Endothelial cell of umbilical vein (primary cell): ENCODE results near the gene NFIA. TPM values are rescaled to one million over a fixed set of nuclear protein-coding genes. Genes with fewer than 3 reads are reported as not detected.

Experiments
- BruUV-seq: library from RNA; stranded (reverse); fragments of 400-500 nt; replicated peaks from 2 replicates; lab custom pipeline; 2021; lab: Mats Ljungman, UMichigan
- CTCF ChIA-PET: fragments of 300-600, 350-600 bp; sonication (Branson Sonifier 250); formaldehyde crosslinking; loops from one replicate; lab custom pipeline; 2021; ENCODE audit warnings: antibody characterized with exemption, inconsistent platforms; lab: Charles Lee
- POLR2A ChIA-PET: fragments of 300-600, 350-600 bp; sonication (Branson Sonifier 250); formaldehyde crosslinking; loops from one replicate; lab custom pipeline; 2021; ENCODE audit warnings: antibody characterized with exemption, inconsistent platforms; lab: Charles Lee
- DNase-seq: peaks from one replicate; pipeline ENCODE4 v3.0.0-alpha.2; 2011; ENCODE audit warnings: low read depth, low spot score
- FAIRE-seq: peaks from 2 replicates; lab custom pipeline; 2011; peaks lifted over from hg19 to GRCh38; lab: Jason Lieb, UNC
- H2AFZ ChIP-seq: 2 replicates; pipeline ENCODE4 v1.6.0; 2012; ENCODE audit warnings: low read depth, low read length, control low read depth, inconsistent platforms
- H3K27ac ChIP-seq: 2 replicates; pipeline ENCODE4 v1.5.1; 2011; ENCODE audit warnings: low read depth, mild to moderate bottlenecking, control low read depth, low read length, moderate library complexity; ENCODE audit not compliant: insufficient read depth
- H3K27me3 ChIP-seq, 2 experiments: 2 replicates each; pipeline versions ENCODE4 v1.6.0 to v1.6.1; 2011; ENCODE audit warnings: low read length in 2 of 2, mixed read lengths in 1 of 2; ENCODE audit not compliant: control insufficient read depth in 2 of 2, insufficient read depth in 2 of 2
- H3K36me3 ChIP-seq, 2 experiments: 2 replicates in 1 of 2; 3 replicates in 1 of 2; pipeline ENCODE4 v1.5.1; 2011; ENCODE audit warnings: low read length in 2 of 2, mild to moderate bottlenecking in 1 of 2, moderate library complexity in 1 of 2; ENCODE audit not compliant: control insufficient read depth in 2 of 2, insufficient read depth in 2 of 2; ENCODE audit errors: extremely low read depth in 1 of 2
- H3K4me1 ChIP-seq: 3 replicates; pipeline ENCODE4 v1.5.1; 2011; ENCODE audit warnings: mild to moderate bottlenecking, low read length; ENCODE audit not compliant: control insufficient read depth, insufficient read depth; ENCODE audit errors: extremely low read depth
- H3K4me2 ChIP-seq: 2 replicates; pipeline ENCODE4 v1.6.1; 2011; ENCODE audit warnings: low read length, control low read depth, mixed read lengths; ENCODE audit not compliant: insufficient read depth
- H3K4me3 ChIP-seq, 3 experiments: fragments of 200-600 bp in 1 of 3; sonication (generic), shearing (Covaris generic) in 1 of 3; replicated peaks in 1 of 3; 2 replicates each; pipeline ENCODE4 v1.5.1; 2011 to 2016; ENCODE audit warnings: control low read depth in 3 of 3, low read length in 3 of 3, mild to moderate bottlenecking in 2 of 3, inconsistent platforms in 1 of 3, low read depth in 1 of 3, moderate library complexity in 1 of 3; ENCODE audit not compliant: insufficient read depth in 1 of 3
- H3K79me2 ChIP-seq: 2 replicates; pipeline ENCODE4 v1.6.0; 2012; ENCODE audit warnings: low read length, inconsistent platforms; ENCODE audit not compliant: control insufficient read depth, insufficient read depth
- H3K9ac ChIP-seq: replicated peaks from 2 replicates; pipeline ENCODE3; 2011; ENCODE audit warnings: low read length, control low read depth; ENCODE audit not compliant: insufficient read depth; ENCODE audit errors: extremely low read depth
- H3K9me1 ChIP-seq: replicated peaks from 3 replicates; pipeline ENCODE4 v1.6.0; 2011; ENCODE audit warnings: mild to moderate bottlenecking, low read length; ENCODE audit not compliant: control insufficient read depth, insufficient read depth; ENCODE audit errors: extremely low read depth
- H3K9me3 ChIP-seq: replicated peaks from 2 replicates; pipeline ENCODE4 v1.5.1; 2012; ENCODE audit warnings: low read length, inconsistent platforms; ENCODE audit not compliant: control insufficient read depth, insufficient read depth
- H4K20me1 ChIP-seq: replicated peaks from 2 replicates; pipeline ENCODE3; 2011; ENCODE audit warnings: mild to moderate bottlenecking, low read length; ENCODE audit not compliant: control insufficient read depth, insufficient read depth; ENCODE audit errors: extremely low read depth
- CTCF ChIP-seq, 2 donors: IDR thresholded peaks; 1 replicate in 1 of 2; 2 replicates in 1 of 2; pipeline ENCODE4 v1.5.1; 2011; ENCODE audit warnings: low read length in 2 of 2, mild to moderate bottlenecking in 2 of 2, moderate library complexity in 2 of 2, control low read depth in 1 of 2, inconsistent platforms in 1 of 2, low read depth in 1 of 2; ENCODE audit not compliant: insufficient read depth in 1 of 2; ENCODE audit errors: extremely low read depth in 1 of 2
- EZH2 ChIP-seq: IDR thresholded peaks from 2 replicates; pipeline ENCODE4 v1.6.1; 2012; ENCODE audit warnings: borderline replicate concordance, low read depth, mild to moderate bottlenecking, moderate library complexity, low read length, inconsistent platforms; ENCODE audit not compliant: severe bottlenecking
- GATA2 ChIP-seq: IDR thresholded peaks from 2 replicates; pipeline ENCODE4 v1.7.0; 2011; ENCODE audit warnings: low read depth, mild to moderate bottlenecking, moderate library complexity, mixed read lengths, low read length; ENCODE audit not compliant: insufficient read length, insufficient read depth
- JUN ChIP-seq: IDR thresholded peaks from 2 replicates; pipeline ENCODE4 v1.6.1; 2011; ENCODE audit warnings: borderline replicate concordance, low read depth; ENCODE audit not compliant: insufficient read length, insufficient read depth
- MAX ChIP-seq: IDR thresholded peaks from 2 replicates; pipeline ENCODE4 v1.6.1; 2011; ENCODE audit not compliant: insufficient read depth, insufficient read length
- MYC ChIP-seq: IDR thresholded peaks from one replicate; pipeline ENCODE4 v1.6.1; 2011; ENCODE audit warnings: mild to moderate bottlenecking, low read depth, low read length
- POLR2A ChIP-seq: IDR thresholded peaks from 2 replicates; pipeline ENCODE4 v1.6.1; 2012; ENCODE audit warnings: low read depth, mild to moderate bottlenecking, control low read depth, low read length
- POLR2AphosphoS5 ChIP-seq: IDR thresholded peaks from 2 replicates; pipeline ENCODE4 v1.6.1; 2012; ENCODE audit warnings: low read depth, mild to moderate bottlenecking, control low read depth, low read length, moderate library complexity; ENCODE audit not compliant: insufficient read depth
- dilution Hi-C: fragments of 300-500 bp; cut with MboI; formaldehyde crosslinking; loops from one replicate; pipeline ENCODE4 v1.15.0; 2019; ENCODE audit warnings: low sequenced_read_pairs; ENCODE audit not compliant: extremely low pct_ligation_motif_present
- intact Hi-C: fragments of 100-400 bp; cut with micrococcal nuclease; formaldehyde crosslinking; loops from one replicate; pipeline ENCODE4 v1.10.0; 2022
- polyA plus RNA-seq, 4 experiments: library from polyadenylated mRNA; depleted of rRNA in 3 of 4; stranded (reverse) in 3 of 4; unstranded in 1 of 4; fragments of >200 nt; gene quantifications; 2 replicates each; pipeline versions ENCODE4 v1.2.1 to v1.2.3, GENCODE V29; 2011 to 2012; ENCODE audit warnings: missing spikeins in 1 of 4
- total RNA-seq: library from RNA; stranded (reverse); gene quantifications from 2 replicates; pipeline ENCODE4 v1.2.3, GENCODE V29; 2021

Gene NFIA
- total and polyA plus RNA-seq, 2 donors (not counting 3 experiments of a cell fraction or from before 2014, with no cell fraction given) = 25.5 to 47.0 TPM

- intact Hi-C loops = no loop called here
- H3K36me3 ChIP-seq = peaks cover 2% of the 10 kb centered on the region in 2 experiments
- H3K9ac ChIP-seq = no peak overlapping the region
- H3K9me3 ChIP-seq = no peaks in the 10 kb centered on the region
- peaks cover 1% of the 10 kb centered on the region for H3K79me2 ChIP-seq
- no peaks in the 10 kb centered on the region for H3K27me3 ChIP-seq
- no peak for TF ChIP-seq MYC
- TF ChIP-seq EZH2 = no peak
- no peak for TF ChIP-seq GATA2
- TF ChIP-seq POLR2AphosphoS5 = no peak
- no peak for TF ChIP-seq CTCF (IDR thresholded peaks at IDR 0.05; ENCODE audit: extremely low read depth in 1 of 2, insufficient read depth in 1 of 2, low read depth in 1 of 2, low read length in 2 of 2)
- TF ChIP-seq MAX = no peak
- TF ChIP-seq JUN = no peak
- no peak for TF ChIP-seq POLR2A
- no TSS peak for BruUV-seq
- no peaks in the 10 kb centered on the region for H3K9me1 ChIP-seq
- H4K20me1 ChIP-seq = no peaks in the 10 kb centered on the region
- ChIA-PET CTCF (interaction anchor here (0.7 to 2.5 kb wide), 12 partner anchors 8 to 1186 kb away, joined by 3 to 12 read pairs (median 4); partner anchors contain the start of gene NFIA), POLR2A (no interaction called here)
- no peak overlapping the region for H2AFZ ChIP-seq
- H3K4me2 ChIP-seq = no peak overlapping the region
- no peak overlapping the region for H3K4me3 ChIP-seq
- no peaks in the 10 kb centered on the region for H3K4me1 ChIP-seq
- dilution Hi-C loops = no loop called here
- DNase-seq (no peak), FAIRE-seq (no peak)
- H3K27ac ChIP-seq = no peak overlapping the region
Measured at GRCh38 chr1:61157468-61157987, 75.2 kb downstream of the NFIA start.
